Body of pancreas (tissue), 4 donors: ENCODE data around the gene DBF4B.
A peak's percentile ranks its signal among the peaks of the same experiment; 100 is the strongest.

ENCODE experiments used
- POLR2A ChIP-seq, 3 donors: fragments of 450-650 bp; IDR thresholded peaks; one replicate each; pipeline ENCODE4 v1.6.1; 2016; ENCODE audit warnings: antibody characterized with exemption in 3 of 3, mild to moderate bottlenecking in 2 of 3
- TF ChIP-seq, protein P1 (sequence below), 7 experiments: fragments of 450-650 bp in 4 of 7; fragments of 200-600 bp in 3 of 7; sonication (generic) in 3 of 7; IDR thresholded peaks; one replicate each; pipeline ENCODE4 v1.5.1; 2016 to 2019; ENCODE audit warnings: antibody characterized with exemption in 7 of 7

GRCh38 chr17:44779211-44780025, 71.0 kb downstream of the DBF4B start:
- TF ChIP-seq, protein P1, sequence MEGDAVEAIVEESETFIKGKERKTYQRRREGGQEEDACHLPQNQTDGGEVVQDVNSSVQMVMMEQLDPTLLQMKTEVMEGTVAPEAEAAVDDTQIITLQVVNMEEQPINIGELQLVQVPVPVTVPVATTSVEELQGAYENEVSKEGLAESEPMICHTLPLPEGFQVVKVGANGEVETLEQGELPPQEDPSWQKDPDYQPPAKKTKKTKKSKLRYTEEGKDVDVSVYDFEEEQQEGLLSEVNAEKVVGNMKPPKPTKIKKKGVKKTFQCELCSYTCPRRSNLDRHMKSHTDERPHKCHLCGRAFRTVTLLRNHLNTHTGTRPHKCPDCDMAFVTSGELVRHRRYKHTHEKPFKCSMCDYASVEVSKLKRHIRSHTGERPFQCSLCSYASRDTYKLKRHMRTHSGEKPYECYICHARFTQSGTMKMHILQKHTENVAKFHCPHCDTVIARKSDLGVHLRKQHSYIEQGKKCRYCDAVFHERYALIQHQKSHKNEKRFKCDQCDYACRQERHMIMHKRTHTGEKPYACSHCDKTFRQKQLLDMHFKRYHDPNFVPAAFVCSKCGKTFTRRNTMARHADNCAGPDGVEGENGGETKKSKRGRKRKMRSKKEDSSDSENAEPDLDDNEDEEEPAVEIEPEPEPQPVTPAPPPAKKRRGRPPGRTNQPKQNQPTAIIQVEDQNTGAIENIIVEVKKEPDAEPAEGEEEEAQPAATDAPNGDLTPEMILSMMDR (IDR thresholded peaks at IDR 0.05): peak; percentile 73 to 95 (median 85)
- TF ChIP-seq POLR2A (IDR thresholded peaks at IDR 0.05): no peak
